LNCaP clone FGC (cell line): Measurements from ENCODE around the gene ADAMTS20.

ENCODE experiments used
- DNase-seq: peaks from one replicate; pipeline ENCODE4 v3.0.0-alpha.2; 2011; ENCODE audit warnings: low read depth
- H3K4me3 ChIP-seq: 2 replicates; pipeline ENCODE4 v1.5.1; 2011; ENCODE audit warnings: mild to moderate bottlenecking, low read depth, low read length, control low read depth
- TF ChIP-seq, protein P1 (sequence below): IDR thresholded peaks from 2 replicates; pipeline ENCODE4 v1.5.1; 2012; ENCODE audit warnings: mild to moderate bottlenecking; ENCODE audit not compliant: control insufficient read depth, insufficient read depth; ENCODE audit errors: extremely low read depth

Gene ADAMTS20, protein sequence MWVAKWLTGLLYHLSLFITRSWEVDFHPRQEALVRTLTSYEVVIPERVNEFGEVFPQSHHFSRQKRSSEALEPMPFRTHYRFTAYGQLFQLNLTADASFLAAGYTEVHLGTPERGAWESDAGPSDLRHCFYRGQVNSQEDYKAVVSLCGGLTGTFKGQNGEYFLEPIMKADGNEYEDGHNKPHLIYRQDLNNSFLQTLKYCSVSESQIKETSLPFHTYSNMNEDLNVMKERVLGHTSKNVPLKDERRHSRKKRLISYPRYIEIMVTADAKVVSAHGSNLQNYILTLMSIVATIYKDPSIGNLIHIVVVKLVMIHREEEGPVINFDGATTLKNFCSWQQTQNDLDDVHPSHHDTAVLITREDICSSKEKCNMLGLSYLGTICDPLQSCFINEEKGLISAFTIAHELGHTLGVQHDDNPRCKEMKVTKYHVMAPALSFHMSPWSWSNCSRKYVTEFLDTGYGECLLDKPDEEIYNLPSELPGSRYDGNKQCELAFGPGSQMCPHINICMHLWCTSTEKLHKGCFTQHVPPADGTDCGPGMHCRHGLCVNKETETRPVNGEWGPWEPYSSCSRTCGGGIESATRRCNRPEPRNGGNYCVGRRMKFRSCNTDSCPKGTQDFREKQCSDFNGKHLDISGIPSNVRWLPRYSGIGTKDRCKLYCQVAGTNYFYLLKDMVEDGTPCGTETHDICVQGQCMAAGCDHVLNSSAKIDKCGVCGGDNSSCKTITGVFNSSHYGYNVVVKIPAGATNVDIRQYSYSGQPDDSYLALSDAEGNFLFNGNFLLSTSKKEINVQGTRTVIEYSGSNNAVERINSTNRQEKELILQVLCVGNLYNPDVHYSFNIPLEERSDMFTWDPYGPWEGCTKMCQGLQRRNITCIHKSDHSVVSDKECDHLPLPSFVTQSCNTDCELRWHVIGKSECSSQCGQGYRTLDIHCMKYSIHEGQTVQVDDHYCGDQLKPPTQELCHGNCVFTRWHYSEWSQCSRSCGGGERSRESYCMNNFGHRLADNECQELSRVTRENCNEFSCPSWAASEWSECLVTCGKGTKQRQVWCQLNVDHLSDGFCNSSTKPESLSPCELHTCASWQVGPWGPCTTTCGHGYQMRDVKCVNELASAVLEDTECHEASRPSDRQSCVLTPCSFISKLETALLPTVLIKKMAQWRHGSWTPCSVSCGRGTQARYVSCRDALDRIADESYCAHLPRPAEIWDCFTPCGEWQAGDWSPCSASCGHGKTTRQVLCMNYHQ (N-terminal part only)

GRCh38 chr12:43551971-43552559 is at the start of gene ADAMTS20:
Gene ADAMTS20 (minus strand): TSS chr12:43552203. CDS start chr12:43551921, 282 bp downstream.
- no peak within 1 kb of the TSS for H3K4me3 ChIP-seq
- no peak for DNase-seq
- TF ChIP-seq, protein P1, sequence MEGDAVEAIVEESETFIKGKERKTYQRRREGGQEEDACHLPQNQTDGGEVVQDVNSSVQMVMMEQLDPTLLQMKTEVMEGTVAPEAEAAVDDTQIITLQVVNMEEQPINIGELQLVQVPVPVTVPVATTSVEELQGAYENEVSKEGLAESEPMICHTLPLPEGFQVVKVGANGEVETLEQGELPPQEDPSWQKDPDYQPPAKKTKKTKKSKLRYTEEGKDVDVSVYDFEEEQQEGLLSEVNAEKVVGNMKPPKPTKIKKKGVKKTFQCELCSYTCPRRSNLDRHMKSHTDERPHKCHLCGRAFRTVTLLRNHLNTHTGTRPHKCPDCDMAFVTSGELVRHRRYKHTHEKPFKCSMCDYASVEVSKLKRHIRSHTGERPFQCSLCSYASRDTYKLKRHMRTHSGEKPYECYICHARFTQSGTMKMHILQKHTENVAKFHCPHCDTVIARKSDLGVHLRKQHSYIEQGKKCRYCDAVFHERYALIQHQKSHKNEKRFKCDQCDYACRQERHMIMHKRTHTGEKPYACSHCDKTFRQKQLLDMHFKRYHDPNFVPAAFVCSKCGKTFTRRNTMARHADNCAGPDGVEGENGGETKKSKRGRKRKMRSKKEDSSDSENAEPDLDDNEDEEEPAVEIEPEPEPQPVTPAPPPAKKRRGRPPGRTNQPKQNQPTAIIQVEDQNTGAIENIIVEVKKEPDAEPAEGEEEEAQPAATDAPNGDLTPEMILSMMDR = no peak

DNA sequence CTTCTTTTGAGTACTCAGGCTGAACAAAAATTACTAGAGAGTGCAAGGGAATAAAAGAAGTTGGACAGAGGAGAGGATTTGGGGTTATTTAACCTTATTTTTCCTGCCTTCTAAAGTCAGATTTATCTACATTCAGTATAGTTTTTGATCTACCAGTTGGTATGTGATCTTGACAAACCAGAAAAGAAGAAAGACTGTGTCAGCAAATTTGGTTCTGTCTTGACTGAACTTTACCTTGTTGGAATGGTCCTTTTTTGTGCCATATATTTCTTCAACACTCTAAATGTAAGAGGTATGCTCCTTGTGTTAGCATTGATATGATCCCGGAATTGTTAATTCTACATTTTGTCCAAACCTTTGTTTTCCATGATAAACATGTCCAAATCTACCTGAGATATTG is 47.7 kb upstream of the ADAMTS20 start:
- H3K4me3 ChIP-seq = no peak overlapping the region
- DNase-seq = no peak
- TF ChIP-seq, protein P1 = no peak

- no peak overlapping the region for H3K4me3 ChIP-seq
- DNase-seq = no peak
- TF ChIP-seq, protein P1 = no peak
These were observed 47.1 kb upstream of the ADAMTS20 start for GRCh38 chr12:43599066-43599465.

GRCh38 chr12:43590307-43590706 is 38.3 kb upstream of the ADAMTS20 start:
- TF ChIP-seq, protein P1 = no peak
- H3K4me3 ChIP-seq = no peak overlapping the region
- no peak for DNase-seq

DNA sequence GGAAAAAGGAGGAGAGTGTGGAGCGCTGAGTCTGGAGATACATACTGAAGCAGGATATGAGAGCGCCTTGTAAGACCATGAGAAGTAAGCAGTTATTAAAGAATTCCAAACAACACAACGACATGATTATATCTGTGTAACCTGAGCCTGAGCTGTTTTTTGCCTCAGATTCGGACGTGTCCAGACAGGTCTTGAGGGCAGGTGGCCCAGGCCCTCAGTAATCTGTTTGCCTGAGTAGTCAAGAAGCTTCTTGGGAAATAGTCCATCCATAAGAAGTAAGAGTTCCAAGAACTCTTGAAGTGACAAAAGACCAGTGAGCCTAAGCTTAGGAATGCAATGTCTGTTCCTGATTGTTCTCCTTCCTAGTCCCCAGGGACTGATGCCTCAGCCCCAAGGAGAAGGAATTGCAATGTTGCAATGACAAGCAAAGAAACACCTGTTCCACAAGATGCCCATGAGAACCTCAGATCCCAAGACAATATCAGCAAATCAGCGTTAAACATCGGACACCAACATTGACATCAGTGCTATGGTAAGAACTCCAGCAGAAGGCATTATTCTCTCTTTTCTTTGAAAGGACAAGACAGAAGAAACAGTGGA is 34.7 kb upstream of the ADAMTS20 start:
- TF ChIP-seq, protein P1 = no peak
- H3K4me3 ChIP-seq = no peak overlapping the region
- DNase-seq = no peak

- TF ChIP-seq, protein P1 = no peak
- no peak overlapping the region for H3K4me3 ChIP-seq
- DNase-seq = no peak
These were observed 33.7 kb upstream of the ADAMTS20 start for GRCh38 chr12:43585676-43586075.
